GM23248 (cell line): ENCODE results near the gene PPP1R11. TPM values are rescaled to one million over a fixed set of nuclear protein-coding genes. Genes with fewer than 3 reads are reported as not detected.
A peak's percentile ranks its signal among the peaks of the same experiment; 100 is the strongest.

Experiments used
- DNase-seq: peaks from one replicate; pipeline ENCODE4 v3.0.0-alpha.2; 2015
- H2AFZ ChIP-seq: fragments of 200-600 bp; sonication (generic); 2 replicates; pipeline ENCODE4 v1.6.1; 2016; ENCODE audit warnings: antibody characterized with exemption
- H3F3A ChIP-seq: fragments of 200-600 bp; sonication (generic); 2 replicates; pipeline ENCODE4 v1.6.1; 2016; ENCODE audit warnings: mild to moderate bottlenecking, antibody characterized with exemption, mixed run types; ENCODE audit not compliant: insufficient read depth
- H3K27ac ChIP-seq: fragments of 200-600 bp; sonication (generic); 2 replicates; pipeline ENCODE4 v1.5.1; 2016; ENCODE audit warnings: mild to moderate bottlenecking
- H3K27me3 ChIP-seq: fragments of 200-600 bp; sonication (generic); replicated peaks from 2 replicates; pipeline ENCODE4 v1.6.1; 2016; ENCODE audit warnings: mild to moderate bottlenecking; ENCODE audit not compliant: insufficient read depth
- H3K36me3 ChIP-seq: fragments of 200-600 bp; sonication (generic); 2 replicates; pipeline ENCODE4 v1.6.1; 2016; ENCODE audit warnings: low read depth, mild to moderate bottlenecking
- H3K4me1 ChIP-seq: fragments of 200-600 bp; sonication (generic); 2 replicates; pipeline ENCODE4 v1.6.1; 2016; ENCODE audit warnings: mild to moderate bottlenecking; ENCODE audit not compliant: insufficient read depth
- H3K4me2 ChIP-seq: fragments of 200-600 bp; sonication (generic); one replicate; pipeline ENCODE4 v1.6.1; 2016; ENCODE audit warnings: mild to moderate bottlenecking; ENCODE audit not compliant: unreplicated experiment
- H3K4me3 ChIP-seq: fragments of 200-600 bp; sonication (generic); 2 replicates; pipeline ENCODE4 v1.5.1; 2016; ENCODE audit warnings: mild to moderate bottlenecking
- H3K79me2 ChIP-seq: fragments of 200-600 bp; sonication (generic); 2 replicates; pipeline ENCODE4 v1.6.1; 2016; ENCODE audit warnings: mild to moderate bottlenecking; ENCODE audit not compliant: insufficient read depth
- H3K9ac ChIP-seq: fragments of 200-600 bp; sonication (generic); 2 replicates; pipeline ENCODE4 v1.6.1; 2016; ENCODE audit warnings: mild to moderate bottlenecking
- H3K9me2 ChIP-seq: fragments of 200-600 bp; sonication (generic); 2 replicates; pipeline ENCODE4 v1.6.1; 2016; ENCODE audit warnings: mixed run types, mild to moderate bottlenecking, moderate library complexity; ENCODE audit not compliant: insufficient read depth
- H3K9me3 ChIP-seq: fragments of 200-600 bp; sonication (generic); one replicate; pipeline ENCODE4 v1.6.1; 2017; ENCODE audit warnings: low read depth
- H4K20me1 ChIP-seq: fragments of 200-600 bp; sonication (generic); 2 replicates; pipeline ENCODE4 v1.6.0; 2016; ENCODE audit not compliant: insufficient read depth
- EZH2 ChIP-seq: fragments of 200-600 bp; sonication (generic); IDR thresholded peaks from 2 replicates; pipeline ENCODE4 v1.6.1; 2018; ENCODE audit warnings: antibody characterized with exemption, mild to moderate bottlenecking; ENCODE audit not compliant: insufficient read depth, poor library complexity, severe bottlenecking
- EZH2phosphoT487 ChIP-seq: fragments of 200-600 bp; sonication (generic); IDR thresholded peaks from 2 replicates; pipeline ENCODE4 v1.6.1; 2018; ENCODE audit warnings: antibody characterized with exemption, moderate library complexity, mild to moderate bottlenecking, low read depth; ENCODE audit not compliant: insufficient read depth
- WGBS, 2 experiments: methylation state at CpG; one replicate each; pipeline ENCODE4 v1.1.6; 2015 to 2017; ENCODE audit warnings: low lambda C conversion rate in 2 of 2, low coverage in 1 of 2; ENCODE audit errors: missing lambda C conversion rate in 2 of 2; 5-methylcytosine and 5-hydroxymethylcytosine counted together
- in situ Hi-C: fragments of 300-500 bp; cut with MboI; formaldehyde crosslinking; loops from 2 replicates; pipeline ENCODE4 v1.15.0; 2020
- polyA plus RNA-seq: library from polyadenylated mRNA; unstranded; fragments of >200 nt; fragmentation: Nextera tagmentation; extraction: Ambion mirVana; gene quantifications from 2 replicates; pipeline ENCODE4 v1.2.1, GENCODE V29; 2016
- total RNA-seq: library from RNA; depleted of rRNA; stranded (reverse); fragments of >200 nt; shearing (Covaris generic); gene quantifications from 2 replicates; pipeline ENCODE4 v1.2.3, GENCODE V29; 2014

PPP1R11 gene
- total and polyA plus RNA-seq, 2 experiments from 2014 or later: 44.1 to 77.5 TPM

GRCh38 chr6:30042914-30043313, 24.1 kb upstream of the PPP1R11 start:
- Histone ChIP-seq H3K4me3 (no peak overlapping the region), H2AFZ (no peak overlapping the region), H3F3A (peaks cover 16% of the 10 kb centered on the region), H3K27me3 (no peaks in the 10 kb centered on the region), H3K9me3 (no peaks in the 10 kb centered on the region), H3K9ac (no peak overlapping the region), H3K36me3 (no peaks in the 10 kb centered on the region), H3K4me2 (no peak overlapping the region), H3K4me1 (peaks cover 15% of the 10 kb centered on the region), H3K9me2 (no peaks in the 10 kb centered on the region), H4K20me1 (no peaks in the 10 kb centered on the region), H3K79me2 (no peaks in the 10 kb centered on the region), H3K27ac (no peak overlapping the region)
- in situ Hi-C loops: no loop called here
- TF ChIP-seq EZH2phosphoT487 (no peak), EZH2 (no peak)
- 11 to 15% methylated on average over 1 of the region's 1 CpG for WGBS, 2 experiments
- no peak for DNase-seq

GRCh38 chr6:30043744-30044143, 23.3 kb upstream of the PPP1R11 start:
- TF ChIP-seq EZH2phosphoT487: no peak
- no peak for TF ChIP-seq EZH2
- no peaks in the 10 kb centered on the region for H3K27me3 ChIP-seq
- no peak overlapping the region for H3K27ac ChIP-seq
- no peak overlapping the region for H3K4me2 ChIP-seq
- H3K9me2 ChIP-seq: no peaks in the 10 kb centered on the region
- H4K20me1 ChIP-seq: no peaks in the 10 kb centered on the region
- H2AFZ ChIP-seq: no peak overlapping the region
- H3K9me3 ChIP-seq: no peaks in the 10 kb centered on the region
- H3K4me1 ChIP-seq: peaks cover 15% of the 10 kb centered on the region
- no peak overlapping the region for H3K4me3 ChIP-seq
- in situ Hi-C loops: no loop called here
- DNase-seq: no peak
- H3K36me3 ChIP-seq: no peaks in the 10 kb centered on the region
- 95 to 96% methylated on average over 2 of the region's 2 CpGs for WGBS, 2 experiments
- peaks cover 16% of the 10 kb centered on the region for H3F3A ChIP-seq
- no peaks in the 10 kb centered on the region for H3K79me2 ChIP-seq
- 0 out of 2 replicates have a peak overlapping the region, but pooled peaks have one; percentile 27 for H3K9ac ChIP-seq

GRCh38 chr6:30044630-30045029, 22.4 kb upstream of the PPP1R11 start:
- H3K79me2 ChIP-seq: no peaks in the 10 kb centered on the region

GRCh38 chr6:30047220-30047619, 19.8 kb upstream of the PPP1R11 start:
- WGBS, 2 experiments: 63 to 72% methylated on average over 2 of the region's 2 CpGs

More at GRCh38 chr6:30044630-30045029, 22.4 kb upstream of the PPP1R11 start:
- Histone ChIP-seq H3K27ac (peak overlapping the region; percentile 48), H3K4me3 (no peak overlapping the region), H2AFZ (no peak overlapping the region), H4K20me1 (no peaks in the 10 kb centered on the region), H3K4me2 (peak overlapping the region; percentile 28), H3K27me3 (no peaks in the 10 kb centered on the region), H3K9me2 (no peaks in the 10 kb centered on the region), H3K9me3 (no peaks in the 10 kb centered on the region), H3K36me3 (no peaks in the 10 kb centered on the region), H3K9ac (0 out of 2 replicates have a peak overlapping the region, but pooled peaks have one; percentile 27), H3K4me1 (peaks cover 15% of the 10 kb centered on the region), H3F3A (peaks cover 16% of the 10 kb centered on the region)
- WGBS, 2 experiments: 20 to 40% methylated on average over 2 of the region's 2 CpGs
- no peak for TF ChIP-seq EZH2phosphoT487
- no peak for TF ChIP-seq EZH2
- peak; percentile 87 for DNase-seq
- in situ Hi-C loops: no loop called here

More at GRCh38 chr6:30047220-30047619, 19.8 kb upstream of the PPP1R11 start:
- in situ Hi-C loops: no loop called here
- 0 out of 2 replicates have a peak, but pooled peaks cover 4% of the 10 kb centered on the region for H4K20me1 ChIP-seq
- H3K79me2 ChIP-seq: no peaks in the 10 kb centered on the region
- H3K4me2 ChIP-seq: no peak overlapping the region
- H3K27me3 ChIP-seq: no peaks in the 10 kb centered on the region
- no peaks in the 10 kb centered on the region for H3K36me3 ChIP-seq
- H3K4me3 ChIP-seq: no peak overlapping the region
- DNase-seq: no peak
- no peak overlapping the region for H2AFZ ChIP-seq
- no peaks in the 10 kb centered on the region for H3K9me3 ChIP-seq
- H3K27ac ChIP-seq: no peak overlapping the region
- peaks cover 26% of the 10 kb centered on the region for H3F3A ChIP-seq
- H3K9ac ChIP-seq: no peak overlapping the region
- H3K4me1 ChIP-seq: peaks cover 22% of the 10 kb centered on the region
- H3K9me2 ChIP-seq: no peaks in the 10 kb centered on the region
- TF ChIP-seq EZH2phosphoT487 (no peak), EZH2 (no peak)
